ENCODE measurements around the gene PAK5. TPM values are rescaled to one million over a fixed set of nuclear protein-coding genes. Genes with fewer than 3 reads are reported as not detected.

The PAK5 gene
- total and polyA plus RNA-seq, 4 donors = 0.02 to 0.17 (median 0.04) TPM; not detected in 1

GRCh38 chr20:9510911-9511310, 328.0 kb downstream of the PAK5 start:
- Histone ChIP-seq H3K27me3 (ENCODE audit: control insufficient read depth in 4 of 4, insufficient read depth in 4 of 4, low read length in 3 of 4) (peaks cover 0 to 18% (median 9%) of the 10 kb centered on the region in 4 donors), H3K4me1 (ENCODE audit: control insufficient read depth in 4 of 4, insufficient read depth in 4 of 4, low read length in 3 of 4) (peaks cover 0 to 9% (median 1%) of the 10 kb centered on the region in 4 donors), H3K9ac (ENCODE audit: low read depth in 1 of 2, low read length in 2 of 2) (no peak overlapping the region), H3K9me3 (ENCODE audit: control insufficient read depth in 4 of 4, low read length in 3 of 4) (no peaks in the 10 kb centered on the region), H3K4me3 (ENCODE audit: low read depth in 1 of 3, low read length in 3 of 3) (no peak overlapping the region), H3K27ac (ENCODE audit: low read depth in 1 of 2, low read length in 2 of 2) (no peak overlapping the region), H3K36me3 (ENCODE audit: control insufficient read depth in 4 of 4, insufficient read depth in 3 of 4, low read depth in 1 of 4, low read length in 3 of 4) (no peaks in the 10 kb centered on the region)
- WGBS = 50% methylated on average over 5 of the region's 5 CpGs
- TF ChIP-seq HNF4A (conservative IDR thresholded peaks at IDR 0.05) = no peak
- TF ChIP-seq JUND (IDR thresholded peaks at IDR 0.05) = no peak
- TF ChIP-seq RAD21 (IDR thresholded peaks at IDR 0.05) = no peak
- no peak for TF ChIP-seq GABPA (IDR thresholded peaks at IDR 0.05 in 1 of 2, conservative IDR thresholded peaks at IDR 0.05 in 1 of 2)
- no peak for TF ChIP-seq NR2F2 (IDR thresholded peaks at IDR 0.05)
- TF ChIP-seq EGR1 (IDR thresholded peaks at IDR 0.05; ENCODE audit: low read depth in 2 of 2) = no peak
- TF ChIP-seq MAX (IDR thresholded peaks at IDR 0.05) = no peak
- TF ChIP-seq RXRA (IDR thresholded peaks at IDR 0.05) = no peak
- TF ChIP-seq YY1 (IDR thresholded peaks at IDR 0.05) = no peak
- TF ChIP-seq SP1 (IDR thresholded peaks at IDR 0.05) = no peak
- TF ChIP-seq TAF1 (conservative IDR thresholded peaks at IDR 0.05) = no peak
- no peak for TF ChIP-seq ZBTB33 (IDR thresholded peaks at IDR 0.05)
- TF ChIP-seq REST (IDR thresholded peaks at IDR 0.05) = no peak
- no peak for TF ChIP-seq CTCF (IDR thresholded peaks at IDR 0.05; ENCODE audit: low read depth, low read length, missing input control)
- DNase-seq (ENCODE audit: low spot score) = no peak

- TF ChIP-seq REST (IDR thresholded peaks at IDR 0.05) (no peak), RAD21 (IDR thresholded peaks at IDR 0.05) (no peak), NR2F2 (IDR thresholded peaks at IDR 0.05) (no peak), TAF1 (conservative IDR thresholded peaks at IDR 0.05) (no peak), SP1 (IDR thresholded peaks at IDR 0.05) (no peak), MAX (IDR thresholded peaks at IDR 0.05) (no peak), GABPA (IDR thresholded peaks at IDR 0.05 in 1 of 2, conservative IDR thresholded peaks at IDR 0.05 in 1 of 2) (no peak)
- Histone ChIP-seq H3K4me3 (ENCODE audit: low read depth in 1 of 3, low read length in 3 of 3) (no peak overlapping the region), H3K9me3 (ENCODE audit: control insufficient read depth in 4 of 4, low read length in 3 of 4) (no peaks in the 10 kb centered on the region), H3K27me3 (ENCODE audit: control insufficient read depth in 4 of 4, insufficient read depth in 4 of 4, low read length in 3 of 4) (peaks cover 2 to 8% (median 7%) of the 10 kb centered on the region in 4 donors), H3K36me3 (ENCODE audit: control insufficient read depth in 4 of 4, insufficient read depth in 3 of 4, low read depth in 1 of 4, low read length in 3 of 4) (no peaks in the 10 kb centered on the region), H3K4me1 (ENCODE audit: control insufficient read depth in 4 of 4, insufficient read depth in 4 of 4, low read length in 3 of 4) (peaks cover 0 to 2% (median 0%) of the 10 kb centered on the region in 4 donors), H3K27ac (ENCODE audit: low read depth in 1 of 2, low read length in 2 of 2) (no peak overlapping the region), H3K9ac (ENCODE audit: low read depth in 1 of 2, low read length in 2 of 2) (no peak overlapping the region)
- DNase-seq (ENCODE audit: low spot score) = no peak
- 15% methylated on average over 4 of the region's 4 CpGs for WGBS
Measured at GRCh38 chr20:9509246-9509645, 329.6 kb downstream of the PAK5 start.
